Upper lobe of left lung (tissue), 4 donors: ENCODE results near the gene CUEDC2.

Experiments used
- CTCF ChIP-seq, 6 experiments: fragments of 450-650 bp in 4 of 6; fragments of 200-600 bp in 2 of 6; sonication (generic) in 2 of 6; IDR thresholded peaks; one replicate each; pipeline ENCODE4 v1.5.1; 2016 to 2019; ENCODE audit warnings: antibody characterized with exemption in 6 of 6
- POLR2A ChIP-seq, 4 donors: fragments of 450-650 bp; IDR thresholded peaks; one replicate each; pipeline ENCODE4 v1.5.1; 2016 to 2017; ENCODE audit warnings: antibody characterized with exemption in 4 of 4, mild to moderate bottlenecking in 2 of 4
- POLR2AphosphoS5 ChIP-seq, 2 donors: sonication (generic); formaldehyde crosslinking; IDR thresholded peaks; one replicate each; pipeline ENCODE4 v1.5.1; 2017; ENCODE audit warnings: antibody characterized with exemption in 2 of 2

DNA sequence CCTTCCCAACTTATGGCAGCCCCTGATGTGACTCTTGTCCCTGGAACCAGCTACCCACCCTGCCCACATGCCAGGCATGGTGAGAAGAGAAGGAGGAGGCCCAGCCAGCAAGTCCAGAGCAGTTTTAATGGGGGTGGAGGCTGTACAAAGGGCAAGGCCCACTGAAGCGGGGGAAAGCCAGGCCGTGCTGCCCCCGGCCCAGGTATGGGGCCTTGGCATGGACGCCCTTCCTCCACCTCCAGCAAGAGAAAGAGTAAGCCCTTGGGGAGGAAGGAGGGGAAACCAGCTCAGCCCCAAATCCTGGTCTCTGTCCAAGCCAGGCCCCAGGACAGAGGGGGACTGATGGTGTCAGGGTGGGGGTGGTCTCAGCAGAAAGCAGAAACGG lies 29.9 kb downstream of the CUEDC2 start:
- TF ChIP-seq POLR2AphosphoS5 (IDR thresholded peaks at IDR 0.05) = no peak
- no peak for TF ChIP-seq CTCF (IDR thresholded peaks at IDR 0.05)
- TF ChIP-seq POLR2A (IDR thresholded peaks at IDR 0.05) = no peak
